GM23338 (cell line): Measurements from ENCODE around the gene MT1E. TPM values are rescaled to one million over a fixed set of nuclear protein-coding genes. Genes with fewer than 3 reads are reported as not detected.

ENCODE experiments used
- ATAC-seq: fragments of 200-7000 bp; cut with Tn5 transposase; 3 replicates; pipeline ENCODE4 v1.9.1; 2020
- DNase-seq: peaks from one replicate; pipeline ENCODE4 v3.0.0-alpha.2; 2015; ENCODE audit warnings: low spot score
- H2AFZ ChIP-seq: fragments of 200-600 bp; sonication (generic); 2 replicates; pipeline ENCODE4 v1.8.0; 2016; ENCODE audit warnings: antibody characterized with exemption, mild to moderate bottlenecking, moderate library complexity
- H3F3A ChIP-seq: fragments of 200-600 bp; sonication (generic); replicated peaks from 2 replicates; pipeline ENCODE4 v1.8.0; 2017; ENCODE audit warnings: antibody characterized with exemption, mixed run types, low read depth
- H3K27ac ChIP-seq: fragments of 200-600 bp; sonication (generic); 2 replicates; pipeline ENCODE4 v1.6.1; 2016; ENCODE audit warnings: low read depth
- H3K27me3 ChIP-seq: fragments of 200-600 bp; sonication (generic); 2 replicates; pipeline ENCODE4 v1.8.0; 2016; ENCODE audit warnings: mild to moderate bottlenecking, mixed run types, moderate library complexity; ENCODE audit not compliant: insufficient read depth
- H3K36me3 ChIP-seq: fragments of 200-600 bp; sonication (generic); 2 replicates; pipeline ENCODE4 v1.8.0; 2016; ENCODE audit warnings: mild to moderate bottlenecking; ENCODE audit not compliant: insufficient read depth
- H3K4me1 ChIP-seq: fragments of 200-600 bp; sonication (generic); 2 replicates; pipeline ENCODE4 v1.8.0; 2016; ENCODE audit warnings: mild to moderate bottlenecking, moderate library complexity; ENCODE audit not compliant: insufficient read depth
- H3K4me2 ChIP-seq: fragments of 200-600 bp; sonication (generic); 2 replicates; pipeline ENCODE4 v1.7.1; 2017; ENCODE audit warnings: mixed run types
- H3K4me3 ChIP-seq: fragments of 200-600 bp; sonication (generic); 2 replicates; pipeline ENCODE4 v1.6.1; 2016; ENCODE audit warnings: mixed run types
- H3K79me2 ChIP-seq: fragments of 200-600 bp; sonication (generic); replicated peaks from 2 replicates; pipeline ENCODE4 v1.8.0; 2017; ENCODE audit warnings: mild to moderate bottlenecking; ENCODE audit not compliant: insufficient read depth
- H3K9me2 ChIP-seq: fragments of 200-600 bp; sonication (generic); 2 replicates; pipeline ENCODE4 v1.8.0; 2017; ENCODE audit not compliant: insufficient read depth
- H4K20me1 ChIP-seq: fragments of 200-600 bp; sonication (generic); replicated peaks from 2 replicates; pipeline ENCODE4 v1.8.0; 2017; ENCODE audit warnings: mild to moderate bottlenecking; ENCODE audit not compliant: insufficient read depth
- H3K27ac Mint-ChIP-seq: 2 replicates; pipeline ENCODE4 v1.8.0; 2020; ENCODE audit warnings: inconsistent platforms, mild to moderate bottlenecking, moderate library complexity, mixed read lengths
- H3K27me3 Mint-ChIP-seq: 3 replicates; pipeline ENCODE4 v1.8.0; 2022; ENCODE audit warnings: low read depth, mild to moderate bottlenecking, moderate library complexity, mixed read lengths, inconsistent platforms; ENCODE audit not compliant: insufficient read depth, poor library complexity
- H3K36me3 Mint-ChIP-seq: 3 replicates; pipeline ENCODE4 v1.8.0; 2021; ENCODE audit warnings: low read depth, mild to moderate bottlenecking, inconsistent platforms, moderate library complexity, mixed read lengths
- H3K4me1 Mint-ChIP-seq: 3 replicates; pipeline ENCODE4 v1.8.0; 2020; ENCODE audit warnings: mild to moderate bottlenecking, inconsistent platforms, mixed read lengths
- H3K4me3 Mint-ChIP-seq: 3 replicates; pipeline ENCODE4 v1.8.0; 2021; ENCODE audit warnings: moderate library complexity, mild to moderate bottlenecking, inconsistent platforms, mixed read lengths
- H3K9me3 Mint-ChIP-seq: 3 replicates; pipeline ENCODE4 v1.8.0; 2020; ENCODE audit warnings: moderate library complexity, mild to moderate bottlenecking, inconsistent platforms, mixed read lengths
- CREB1 ChIP-seq: fragments of 250-450 bp; sonication (Bioruptor Pico); IDR thresholded peaks from 2 replicates; pipeline ENCODE4 v1.5.0; 2020; ENCODE audit warnings: low read depth, mild to moderate bottlenecking, moderate library complexity
- CTCF ChIP-seq, 2 experiments: fragments of 200-600 bp in 1 of 2; sonication (generic) in 1 of 2; conservative IDR thresholded peaks; 2 replicates each; pipeline versions ENCODE4 v1.5.1 to v1.6.1; 2016 to 2017; ENCODE audit warnings: antibody characterized with exemption in 2 of 2, low read depth in 2 of 2, mild to moderate bottlenecking in 2 of 2, moderate library complexity in 1 of 2
- EZH2phosphoT487 ChIP-seq: fragments of 200-600 bp; sonication (generic); IDR thresholded peaks from one replicate; pipeline ENCODE4 v1.8.1; 2018; ENCODE audit warnings: antibody characterized with exemption; ENCODE audit not compliant: unreplicated experiment
- JUNB ChIP-seq: IDR thresholded peaks from one replicate; pipeline ENCODE4 v1.6.1; 2016; ENCODE audit warnings: antibody characterized with exemption; ENCODE audit not compliant: unreplicated experiment
- POLR2AphosphoS5 ChIP-seq: IDR thresholded peaks from 2 replicates; pipeline ENCODE4 v1.6.1; 2016; ENCODE audit warnings: antibody characterized with exemption, low read depth
- STAT1 ChIP-seq: IDR thresholded peaks from one replicate; pipeline ENCODE4 v1.6.1; 2016; ENCODE audit warnings: antibody characterized with exemption; ENCODE audit not compliant: unreplicated experiment
- ZNF331 ChIP-seq: fragments of 250-450 bp; sonication (Bioruptor Pico); IDR thresholded peaks from 2 replicates; pipeline ENCODE4 v1.5.0; 2020; ENCODE audit warnings: low read depth, mild to moderate bottlenecking, moderate library complexity
- ZNF462 ChIP-seq: fragments of 250-450 bp; sonication (Bioruptor Pico); IDR thresholded peaks from 2 replicates; pipeline ENCODE4 v1.5.0; 2020; ENCODE audit warnings: mild to moderate bottlenecking, moderate library complexity
- polyA plus RNA-seq: library from polyadenylated mRNA; unstranded; fragments of >200 nt; fragmentation: Nextera tagmentation; extraction: Ambion mirVana; gene quantifications from 2 replicates; pipeline ENCODE4 v1.2.1, GENCODE V29; 2016
- total RNA-seq: library from RNA; depleted of rRNA; stranded (reverse); fragments of >200 nt; shearing (Covaris generic); gene quantifications from 2 replicates; pipeline ENCODE4 v1.2.3, GENCODE V29; 2014

Gene MT1E
- total and polyA plus RNA-seq, 2 experiments from 2014 or later: 31.0 to 121 TPM

- Mint-ChIP-seq H3K36me3 (no peaks in the 10 kb centered on the region), H3K27ac (no peak overlapping the region), H3K27me3 (peaks cover 50% of the 10 kb centered on the region), H3K4me1 (peaks cover 6% of the 10 kb centered on the region; the same call in 2 of the 3 replicates), H3K4me3 (no peak overlapping the region), H3K9me3 (no peaks in the 10 kb centered on the region)
- Histone ChIP-seq H3K79me2 (no peaks in the 10 kb centered on the region), H3K36me3 (no peaks in the 10 kb centered on the region; the same call in 1 of the 2 replicates), H3K9me2 (no peaks in the 10 kb centered on the region), H3K27ac (no peak overlapping the region), H3K4me2 (no peak overlapping the region), H3K4me3 (no peak overlapping the region), H3K27me3 (peaks cover 55% of the 10 kb centered on the region), H2AFZ (no peak overlapping the region), H3F3A (no peaks in the 10 kb centered on the region), H3K4me1 (no peaks in the 10 kb centered on the region; the same call in none of the 2 replicates), H4K20me1 (no peaks in the 10 kb centered on the region)
- ATAC-seq (no peak), DNase-seq (no peak)
- TF ChIP-seq CREB1 (CRISPR knock-in tag) (no peak), JUNB (no peak), EZH2phosphoT487 (no peak), POLR2AphosphoS5 (no peak), CTCF (conservative IDR thresholded peaks at IDR 0.05; ENCODE audit: low read depth in 2 of 2) (no peak), STAT1 (no peak), ZNF331 (CRISPR knock-in tag) (no peak), ZNF462 (CRISPR knock-in tag) (no peak)
These were observed 27.0 kb downstream of the MT1E start for GRCh38 chr16:56652600-56652999.
